ENCODE results near the gene CTNND2. TPM values are rescaled to one million over a fixed set of nuclear protein-coding genes. Genes with fewer than 3 reads are reported as not detected.

The CTNND2 gene, protein sequence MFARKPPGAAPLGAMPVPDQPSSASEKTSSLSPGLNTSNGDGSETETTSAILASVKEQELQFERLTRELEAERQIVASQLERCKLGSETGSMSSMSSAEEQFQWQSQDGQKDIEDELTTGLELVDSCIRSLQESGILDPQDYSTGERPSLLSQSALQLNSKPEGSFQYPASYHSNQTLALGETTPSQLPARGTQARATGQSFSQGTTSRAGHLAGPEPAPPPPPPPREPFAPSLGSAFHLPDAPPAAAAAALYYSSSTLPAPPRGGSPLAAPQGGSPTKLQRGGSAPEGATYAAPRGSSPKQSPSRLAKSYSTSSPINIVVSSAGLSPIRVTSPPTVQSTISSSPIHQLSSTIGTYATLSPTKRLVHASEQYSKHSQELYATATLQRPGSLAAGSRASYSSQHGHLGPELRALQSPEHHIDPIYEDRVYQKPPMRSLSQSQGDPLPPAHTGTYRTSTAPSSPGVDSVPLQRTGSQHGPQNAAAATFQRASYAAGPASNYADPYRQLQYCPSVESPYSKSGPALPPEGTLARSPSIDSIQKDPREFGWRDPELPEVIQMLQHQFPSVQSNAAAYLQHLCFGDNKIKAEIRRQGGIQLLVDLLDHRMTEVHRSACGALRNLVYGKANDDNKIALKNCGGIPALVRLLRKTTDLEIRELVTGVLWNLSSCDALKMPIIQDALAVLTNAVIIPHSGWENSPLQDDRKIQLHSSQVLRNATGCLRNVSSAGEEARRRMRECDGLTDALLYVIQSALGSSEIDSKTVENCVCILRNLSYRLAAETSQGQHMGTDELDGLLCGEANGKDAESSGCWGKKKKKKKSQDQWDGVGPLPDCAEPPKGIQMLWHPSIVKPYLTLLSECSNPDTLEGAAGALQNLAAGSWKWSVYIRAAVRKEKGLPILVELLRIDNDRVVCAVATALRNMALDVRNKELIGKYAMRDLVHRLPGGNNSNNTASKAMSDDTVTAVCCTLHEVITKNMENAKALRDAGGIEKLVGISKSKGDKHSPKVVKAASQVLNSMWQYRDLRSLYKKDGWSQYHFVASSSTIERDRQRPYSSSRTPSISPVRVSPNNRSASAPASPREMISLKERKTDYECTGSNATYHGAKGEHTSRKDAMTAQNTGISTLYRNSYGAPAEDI (N-terminal part only)
- 0.75 TPM for polyA plus RNA-seq (ENCODE audit: insufficient read length)

DNA sequence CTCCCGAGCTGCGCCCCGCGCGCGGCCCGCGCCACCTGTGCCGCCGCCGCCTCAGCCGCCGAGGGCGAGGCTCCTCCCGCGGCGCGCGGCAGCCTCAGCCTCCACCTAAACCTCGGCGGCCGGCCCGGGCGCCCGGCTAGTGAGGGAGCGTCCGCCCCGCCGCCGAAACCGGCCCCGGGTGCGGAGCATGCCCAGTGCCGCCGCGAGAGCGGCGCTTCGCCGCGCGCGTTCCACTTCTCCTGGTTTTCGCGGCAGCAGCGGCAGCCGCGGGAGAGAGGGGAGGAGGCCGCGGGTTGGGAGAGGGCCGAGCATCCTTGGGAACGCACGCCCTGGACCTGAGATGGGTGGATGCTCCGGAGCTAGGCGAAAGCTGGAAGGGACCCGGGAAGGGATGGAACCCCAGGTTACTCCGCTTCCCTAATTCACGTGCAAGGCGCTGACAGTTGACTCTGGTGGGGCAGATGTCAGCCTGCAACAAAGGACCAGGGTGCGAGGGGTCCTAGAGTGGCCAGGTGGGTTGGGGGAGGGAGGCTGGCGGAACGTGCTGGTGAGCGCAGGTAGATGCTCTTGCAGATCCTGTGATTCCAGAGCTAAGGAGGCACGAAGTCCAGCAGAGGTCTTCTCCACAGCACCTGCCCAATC, at the start of gene CTNND2:
Gene CTNND2 (minus strand): TSS at position 182 of the 642 bp plus-strand sequence. CDS start 593 bp downstream, outside the sequence.
- DNase-seq (ENCODE audit: low read depth), result no peak

DNA sequence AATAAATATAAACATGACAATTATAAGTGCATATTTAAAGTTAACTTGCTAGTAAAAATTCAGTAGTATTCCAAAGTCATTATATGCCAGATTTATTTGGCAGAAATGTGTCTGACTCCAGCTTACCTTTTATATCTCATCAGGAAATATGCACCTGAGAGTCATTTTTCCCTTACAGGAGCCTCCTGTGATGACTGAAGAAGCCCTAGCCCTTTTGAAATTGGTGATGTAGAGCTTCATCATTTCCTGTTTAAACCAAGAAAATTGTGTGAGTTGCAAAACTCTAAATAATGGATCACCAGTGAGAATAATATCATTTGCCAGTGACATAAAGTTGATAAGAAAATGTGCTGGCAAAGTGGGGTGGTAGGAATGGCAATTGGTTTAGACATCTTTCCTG, 42.1 kb upstream of the CTNND2 start:
- DNase-seq (ENCODE audit: low read depth), result no peak

DNA sequence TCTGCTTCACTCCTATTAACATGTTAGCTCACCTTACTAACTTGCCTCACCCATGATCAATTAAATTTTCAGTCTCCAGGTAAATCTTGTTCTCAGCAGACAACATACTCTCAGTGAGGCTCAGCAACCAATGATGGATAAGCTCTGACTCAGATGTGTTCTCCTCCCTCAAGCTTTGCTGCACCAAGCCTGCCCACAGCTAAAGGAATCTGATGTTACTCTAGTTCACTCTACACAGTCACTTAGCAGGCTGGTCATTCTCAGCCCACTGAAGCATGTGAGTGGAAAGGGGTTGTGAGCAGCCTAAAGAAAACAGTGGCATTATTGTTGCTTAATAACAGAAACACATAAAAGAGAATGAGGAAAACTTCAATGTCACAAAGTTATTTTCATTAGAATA, 37.3 kb upstream of the CTNND2 start:
- DNase-seq (ENCODE audit: low read depth), result no peak

DNA sequence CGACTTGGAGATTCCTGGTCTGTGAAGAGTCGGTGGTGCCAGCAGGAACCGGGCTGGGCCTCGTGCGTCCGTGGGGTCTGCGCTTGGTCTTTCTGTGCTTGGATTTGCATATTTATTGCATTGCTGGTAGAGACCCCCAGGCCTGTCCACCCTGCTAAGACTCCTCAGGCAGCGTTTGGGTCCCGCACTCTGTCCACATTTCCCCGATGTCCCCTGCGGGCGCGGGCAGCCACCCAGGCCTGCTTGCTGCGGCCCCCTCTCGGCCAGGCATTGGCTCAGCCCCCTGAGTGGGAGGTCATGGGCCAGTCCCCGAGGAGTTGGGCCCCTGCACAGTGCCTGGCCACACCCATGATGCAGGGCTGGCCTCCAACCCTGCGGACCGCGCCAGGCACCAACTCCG, 27.4 kb upstream of the CTNND2 start:
- no peak for DNase-seq (ENCODE audit: low read depth)

DNA sequence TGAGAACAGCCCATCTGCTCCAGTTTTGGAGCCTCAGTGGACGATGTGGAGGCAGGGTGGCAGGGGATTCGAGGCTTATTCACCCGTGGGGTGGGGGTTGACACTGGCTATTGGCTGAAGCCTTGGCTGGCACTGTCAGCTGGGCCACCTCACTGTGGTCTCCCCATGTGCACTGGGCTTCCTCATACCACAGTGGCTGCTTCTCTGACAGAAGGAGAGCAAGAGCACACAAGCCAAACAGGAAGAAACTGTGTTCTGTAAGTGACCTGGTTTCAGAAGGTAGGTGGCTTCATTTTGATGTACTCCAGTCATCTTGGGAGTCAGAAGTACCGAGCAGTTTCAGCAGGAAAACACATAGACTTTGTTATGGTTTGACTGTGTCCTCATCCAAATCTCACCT, 24.7 kb upstream of the CTNND2 start:
- no peak for DNase-seq (ENCODE audit: low read depth)

DNA sequence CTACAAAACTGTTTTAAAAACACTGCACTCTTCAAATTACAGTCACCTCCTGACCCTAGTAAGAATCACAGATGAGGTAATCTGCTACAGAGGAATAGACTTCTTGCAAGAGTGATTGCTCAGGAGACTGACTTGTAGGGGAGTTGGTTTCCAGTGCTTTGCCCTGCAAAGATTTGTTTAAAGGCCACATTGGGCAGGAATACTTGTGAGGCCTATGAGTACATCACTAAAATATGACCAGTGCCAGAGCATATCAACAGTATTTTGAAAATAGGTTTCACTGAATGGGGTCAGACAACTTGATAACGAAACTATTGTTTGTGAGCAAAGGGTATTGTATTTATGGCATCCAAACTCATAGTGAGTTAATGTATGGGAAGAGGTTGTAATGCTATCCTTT, 21.5 kb upstream of the CTNND2 start:
- DNase-seq (ENCODE audit: low read depth), result no peak

DNA sequence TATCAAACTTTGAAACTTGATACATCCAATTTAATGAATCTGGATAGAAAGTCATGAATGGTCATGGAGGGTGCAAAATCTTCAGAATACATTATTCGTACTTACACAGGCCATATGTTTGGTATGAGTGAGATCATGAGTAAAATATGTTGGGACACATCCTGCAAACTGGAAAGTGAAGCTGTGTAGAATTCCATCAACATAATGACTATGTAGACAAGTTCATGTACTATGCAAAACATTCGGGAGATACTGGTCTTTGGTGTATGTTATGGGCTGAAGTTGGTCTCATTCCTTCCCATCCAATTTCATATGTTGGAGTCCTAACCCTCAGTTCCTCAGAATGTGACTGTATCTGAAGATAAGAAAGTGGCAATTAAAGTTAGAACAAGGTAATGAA, 18.1 kb upstream of the CTNND2 start:
- DNase-seq (ENCODE audit: low read depth), result no peak

DNA sequence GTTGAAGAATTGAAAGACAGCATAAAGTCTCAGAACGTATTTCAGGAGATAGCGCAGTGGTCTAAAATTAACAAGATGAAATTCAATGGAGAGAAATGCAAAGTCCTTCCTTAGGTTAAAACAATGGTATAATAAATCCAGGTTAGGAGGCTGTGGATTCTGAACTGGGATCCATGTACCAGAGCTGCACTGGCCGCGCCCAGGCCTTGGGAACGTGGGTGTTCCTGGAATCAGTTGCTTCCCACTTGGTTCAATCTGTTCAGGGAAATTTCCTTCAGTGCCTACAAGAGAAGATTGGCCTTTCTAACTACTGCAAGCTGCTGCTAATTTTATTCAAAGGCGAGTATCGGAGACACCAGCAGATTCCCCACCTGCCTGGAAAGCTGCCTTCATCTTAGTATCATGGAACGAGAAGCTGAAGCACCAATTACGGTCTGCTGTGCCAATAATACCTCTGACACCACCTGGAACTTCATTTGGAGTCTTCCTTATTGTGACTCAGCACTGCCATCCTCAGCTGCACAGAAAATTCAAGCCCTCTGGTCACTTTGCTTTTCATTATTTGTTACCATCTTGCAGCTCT, 14.3 kb upstream of the CTNND2 start:
- DNase-seq (ENCODE audit: low read depth), result no peak

DNA sequence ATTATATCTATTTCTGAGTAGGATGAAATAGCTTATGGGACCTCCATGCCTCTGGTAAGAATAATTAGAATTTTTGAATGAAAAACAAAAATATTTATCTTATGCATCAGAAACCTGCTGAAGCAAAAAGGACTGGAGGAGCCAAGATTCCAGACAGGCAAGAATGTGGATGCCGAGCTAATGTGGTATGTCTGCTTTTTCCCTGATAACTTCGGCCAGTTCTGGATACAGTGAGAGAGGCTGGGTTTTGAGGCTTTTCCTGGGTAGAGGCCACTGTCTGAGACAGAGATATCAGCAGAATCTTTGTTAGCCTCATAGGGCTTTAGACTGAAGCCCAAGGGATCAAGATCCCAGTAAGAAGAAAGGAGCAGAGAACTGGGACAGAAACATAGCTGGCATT, 5.2 kb upstream of the CTNND2 start:
- DNase-seq (ENCODE audit: low read depth), result no peak

DNA sequence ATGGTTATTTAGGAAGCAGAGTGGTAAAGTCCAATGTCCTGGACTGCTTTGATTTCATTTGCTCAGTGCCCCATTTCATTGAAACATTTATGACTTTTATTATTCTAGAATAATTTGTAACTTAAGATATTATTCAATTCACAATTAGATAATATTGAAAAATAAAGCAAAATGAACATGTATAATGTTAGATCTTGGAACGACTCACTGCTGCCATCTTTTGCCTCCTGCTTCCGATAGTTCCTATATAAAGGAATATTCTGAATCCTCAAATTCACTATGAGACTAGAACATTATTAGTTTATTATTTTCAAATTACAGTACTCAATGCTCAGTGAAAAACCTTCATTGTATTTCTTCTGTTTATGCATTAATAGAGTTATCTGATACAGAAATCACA, 2.3 kb upstream of the CTNND2 start:
- no peak for DNase-seq (ENCODE audit: low read depth)

DNA sequence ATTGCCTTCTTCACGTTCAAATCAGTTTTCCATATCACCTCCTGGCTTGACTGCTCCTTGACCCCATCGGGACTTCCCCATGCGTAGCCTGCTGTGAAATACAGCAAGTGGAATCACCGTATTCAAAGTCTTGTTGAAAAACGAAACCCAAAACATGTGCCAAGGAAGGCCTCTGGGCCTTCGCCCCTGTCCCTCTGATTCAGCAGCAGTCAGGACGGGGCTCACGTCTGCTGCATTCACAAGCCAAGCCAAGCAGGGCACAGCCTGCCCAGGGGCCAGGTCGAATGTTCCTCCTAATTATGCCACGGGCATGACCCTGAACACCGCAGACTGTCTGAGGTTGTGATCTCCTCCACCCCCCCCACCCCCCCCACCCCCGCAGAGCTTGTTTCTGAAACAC, 960 bp upstream of the CTNND2 start:
- DNase-seq (ENCODE audit: low read depth), result no peak

DNA sequence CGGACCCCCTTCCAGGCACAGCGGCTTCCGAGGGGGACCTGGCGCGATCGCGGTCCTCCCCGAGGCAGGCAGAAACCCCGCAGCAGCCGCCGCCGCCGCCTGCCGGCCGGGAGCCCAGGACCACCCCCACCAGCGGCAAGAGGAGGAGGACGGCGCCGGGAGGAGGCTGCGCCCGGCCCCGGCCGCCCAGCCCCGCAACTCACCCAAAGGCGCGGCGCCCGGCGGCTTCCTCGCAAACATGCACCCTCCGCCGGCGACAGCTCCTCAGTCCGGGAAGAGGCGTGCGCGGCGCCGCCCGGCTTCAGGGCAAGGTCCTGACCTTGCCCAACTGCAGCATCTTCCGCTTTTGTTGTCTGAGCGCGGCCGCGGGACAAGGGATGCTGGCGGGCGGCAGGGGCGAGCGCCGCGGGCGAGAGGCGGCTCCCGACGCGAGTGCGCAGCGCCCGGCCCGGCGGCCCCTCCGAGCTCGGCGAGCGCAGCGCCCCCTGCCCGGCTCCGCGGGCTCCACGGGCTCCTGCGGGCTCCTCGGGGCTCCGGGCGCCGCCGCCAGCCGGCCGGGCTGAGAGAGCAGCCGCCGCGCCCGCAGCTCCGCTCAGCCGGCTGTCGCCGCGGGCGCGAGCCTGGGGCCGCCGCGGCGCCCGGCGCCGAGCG, 507 bp downstream of the CTNND2 start:
- no peak for DNase-seq (ENCODE audit: low read depth)

DNA sequence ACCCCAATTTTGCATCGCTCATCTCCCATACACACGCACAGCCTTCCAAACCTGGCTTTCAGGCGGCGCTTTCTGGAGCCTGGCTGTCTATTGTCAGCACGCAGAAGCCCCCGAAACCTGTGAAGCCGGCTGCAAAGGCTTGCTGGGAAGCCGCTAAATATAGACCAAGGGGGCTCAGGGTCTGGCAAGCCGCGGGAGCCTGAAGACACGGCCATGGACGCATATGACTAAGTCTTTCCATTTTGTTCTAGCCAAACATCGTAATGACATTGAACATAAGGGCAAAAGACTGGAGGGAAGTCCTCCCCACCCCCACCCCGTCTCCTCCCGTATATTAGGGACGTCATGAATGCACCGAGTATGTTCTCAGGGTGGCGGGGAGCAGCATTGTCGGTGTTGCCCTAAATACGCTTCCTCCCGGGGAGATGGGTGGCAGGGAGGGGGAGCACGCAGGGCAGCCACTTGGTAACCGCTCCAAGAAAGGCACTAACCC, 1.1 kb downstream of the CTNND2 start:
- no peak for DNase-seq (ENCODE audit: low read depth)

DNA sequence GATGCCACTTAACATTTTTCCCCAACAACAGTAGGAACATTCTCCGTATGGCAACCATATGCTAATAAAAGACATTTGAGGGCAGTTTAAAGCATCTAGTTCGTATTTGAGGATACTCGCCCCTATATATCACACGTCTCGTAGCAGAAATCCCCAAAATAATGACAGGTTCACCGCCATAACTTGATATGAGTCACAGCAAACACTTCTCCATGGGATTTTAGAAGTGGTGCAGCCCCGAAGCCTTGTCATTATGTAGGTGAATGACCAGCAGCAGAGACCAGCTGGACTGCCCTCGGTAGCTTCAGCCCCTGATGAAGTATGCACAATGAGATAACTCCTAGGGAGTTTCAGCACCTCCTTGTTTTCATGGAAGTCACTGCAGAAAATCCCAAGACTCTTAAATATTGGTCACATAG, 2.0 kb downstream of the CTNND2 start:
- no peak for DNase-seq (ENCODE audit: low read depth)

DNA sequence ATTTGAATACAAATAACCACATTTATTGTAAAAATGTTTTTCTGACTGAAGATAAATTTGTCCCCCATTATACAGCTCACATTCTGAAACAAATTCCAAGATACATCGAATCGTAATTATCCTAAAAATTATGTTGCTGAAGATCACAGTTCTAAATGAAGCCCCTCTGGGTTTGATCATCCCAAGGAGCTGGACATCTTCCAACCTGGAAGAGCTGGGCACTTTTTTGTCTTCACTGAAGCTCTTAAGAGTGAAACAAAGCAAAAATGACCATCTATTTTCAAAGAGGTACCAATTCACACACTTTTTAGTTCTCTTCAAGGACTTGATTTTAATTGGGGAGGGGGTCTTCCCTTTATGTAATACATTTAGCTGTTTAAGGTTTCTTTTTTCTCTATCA, 5.5 kb downstream of the CTNND2 start:
- DNase-seq (ENCODE audit: low read depth), result no peak

DNA sequence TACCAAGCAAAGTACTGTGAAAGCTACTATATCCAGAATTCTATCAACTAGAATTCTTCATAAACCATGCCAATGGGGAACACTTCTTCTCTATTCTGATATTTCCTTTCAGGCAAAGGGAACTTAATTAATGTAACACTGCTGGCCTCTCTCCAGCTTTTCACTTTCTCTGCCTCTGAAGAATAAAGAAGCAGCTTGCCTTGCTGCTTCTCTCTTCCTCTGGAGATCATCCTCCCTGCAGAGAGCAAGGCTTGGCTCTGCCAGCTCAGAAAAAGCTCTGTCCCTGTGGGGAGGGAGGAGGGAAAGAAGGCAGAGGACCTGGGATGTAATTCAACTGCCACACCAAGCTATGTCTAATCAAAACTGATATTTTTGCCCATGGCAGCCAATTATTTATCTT, 6.5 kb downstream of the CTNND2 start:
- DNase-seq (ENCODE audit: low read depth), result no peak

DNA sequence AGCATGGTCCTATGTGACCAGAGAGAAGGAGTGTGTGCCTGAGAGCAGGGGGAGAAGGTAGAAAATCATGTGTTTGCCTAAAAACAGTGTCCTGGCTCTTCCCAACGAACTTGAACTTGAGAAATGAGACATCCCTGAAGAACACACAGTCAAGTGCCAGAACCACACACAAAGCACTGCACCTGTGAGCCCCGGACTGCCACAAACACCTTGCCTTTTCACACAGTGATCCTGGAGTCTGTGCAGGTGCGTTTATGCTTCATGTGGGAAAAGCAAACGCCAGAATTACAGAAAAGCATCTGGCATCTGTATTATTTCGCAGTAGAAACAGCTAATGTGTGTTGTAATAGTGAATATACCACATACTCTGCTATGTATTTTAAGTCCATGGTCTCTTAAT, 9.3 kb downstream of the CTNND2 start:
- no peak for DNase-seq (ENCODE audit: low read depth)

DNA sequence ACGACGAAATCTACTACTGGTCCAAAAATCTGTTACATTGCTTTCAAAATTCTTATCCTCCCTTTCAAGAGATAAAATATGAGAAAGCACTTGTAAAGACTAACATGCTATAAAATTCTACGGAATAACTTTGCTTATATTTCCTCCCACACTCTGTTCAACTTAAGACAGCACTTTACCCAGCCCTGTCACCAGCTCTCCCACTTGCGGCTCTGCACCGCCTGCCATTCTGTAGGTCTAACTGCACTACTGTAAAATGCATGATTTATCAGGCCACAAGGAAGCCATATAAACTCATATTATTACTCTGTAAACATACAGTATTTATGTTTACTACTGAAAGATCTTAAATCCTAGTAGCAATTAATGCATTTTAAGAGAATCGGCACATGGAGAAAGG, 11.4 kb downstream of the CTNND2 start:
- DNase-seq (ENCODE audit: low read depth), result no peak

DNA sequence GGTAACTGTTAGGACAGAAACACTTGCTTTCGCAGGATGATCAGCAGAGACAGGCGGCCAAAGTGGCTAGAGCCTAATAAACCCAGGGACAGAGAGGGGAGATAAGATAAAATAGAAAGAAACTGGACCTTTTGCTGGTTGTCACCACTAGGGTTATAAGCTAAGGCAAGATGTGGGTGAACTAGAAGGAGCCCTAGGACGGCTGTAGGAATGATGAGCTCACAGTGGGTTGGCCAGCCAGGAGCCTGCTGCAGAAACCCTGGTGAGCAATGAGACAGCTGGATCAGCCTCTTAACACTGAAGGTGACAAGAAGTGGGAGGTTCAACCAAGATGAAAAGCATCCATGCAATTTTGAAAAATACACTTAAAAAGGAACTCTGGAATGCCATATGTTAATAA, 13.5 kb downstream of the CTNND2 start:
- no peak for DNase-seq (ENCODE audit: low read depth)

DNA sequence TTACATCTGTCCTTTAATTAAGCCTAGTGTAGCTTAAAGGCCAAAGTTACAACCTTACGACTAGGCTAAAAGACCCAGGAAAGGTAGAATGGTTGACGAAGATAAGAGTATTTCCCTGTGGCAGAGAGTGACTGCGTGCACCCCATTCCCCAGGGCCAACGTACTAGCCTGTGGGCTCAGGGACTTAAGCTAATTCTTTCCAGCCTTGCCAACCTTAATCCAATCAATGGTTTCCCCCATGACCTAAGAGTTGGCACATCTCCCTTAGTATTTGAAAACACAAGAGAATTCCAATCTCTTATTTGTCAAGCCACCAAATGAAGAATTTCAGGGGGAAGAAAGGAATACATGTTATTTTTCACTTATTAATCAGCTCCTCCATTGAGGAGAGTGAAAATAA, 16.0 kb downstream of the CTNND2 start:
- no peak for DNase-seq (ENCODE audit: low read depth)

DNA sequence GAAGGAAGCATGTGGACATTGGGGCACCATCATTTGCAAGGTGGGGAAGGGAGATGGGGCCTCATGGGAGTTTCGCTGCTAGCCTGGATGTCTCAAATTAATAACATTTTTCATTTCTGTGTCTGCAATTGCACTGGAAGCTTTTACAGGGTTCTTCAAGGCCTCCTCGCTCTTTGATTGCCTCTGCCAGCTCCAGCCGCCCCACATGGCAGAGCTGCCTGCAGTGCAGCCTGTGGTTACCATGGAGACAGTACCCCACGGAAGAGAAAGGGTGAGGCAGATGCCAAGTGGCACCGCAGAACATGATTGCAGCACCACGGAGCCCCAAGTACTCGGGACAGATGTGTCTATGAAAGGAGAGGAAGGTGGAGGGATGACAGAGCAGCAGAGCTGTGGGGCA, 25.4 kb downstream of the CTNND2 start:
- no peak for DNase-seq (ENCODE audit: low read depth)
